ENCODE data around the gene TMEM207.

The TMEM207 gene

GRCh38 chr3:190448256-190448655, 1.4 kb downstream of the TMEM207 start:
- peaks cover 15% of the 10 kb centered on the region for H3K4me1 ChIP-seq (ENCODE audit: low read length)
- H3K27me3 ChIP-seq (ENCODE audit: low read depth, low read length): no peaks in the 10 kb centered on the region
- no peaks in the 10 kb centered on the region for H3K36me3 ChIP-seq (replicated peaks; ENCODE audit: low read depth, low read length)
- H3K9ac ChIP-seq (ENCODE audit: low read length): no peak overlapping the region
- no peaks in the 10 kb centered on the region for H3K79me2 ChIP-seq (ENCODE audit: low read length)
- no peaks in the 10 kb centered on the region for H4K20me1 ChIP-seq (ENCODE audit: insufficient read depth, low read length)
- H2AFZ ChIP-seq (ENCODE audit: low read depth, low read length): no peak overlapping the region
- H3K27ac ChIP-seq (ENCODE audit: low read length): no peak overlapping the region
- H3K4me3 ChIP-seq (ENCODE audit: low read length): no peak overlapping the region
- TF ChIP-seq EZH2phosphoT487 (IDR thresholded peaks at IDR 0.05; ENCODE audit: low read depth): no peak
- no peak for TF ChIP-seq CTCF (IDR thresholded peaks at IDR 0.05; ENCODE audit: low read depth, low read length)
- H3K9me3 ChIP-seq (ENCODE audit: insufficient read depth, low read length): no peaks in the 10 kb centered on the region
- H3K4me2 ChIP-seq (ENCODE audit: low read length): no peak overlapping the region

DNA sequence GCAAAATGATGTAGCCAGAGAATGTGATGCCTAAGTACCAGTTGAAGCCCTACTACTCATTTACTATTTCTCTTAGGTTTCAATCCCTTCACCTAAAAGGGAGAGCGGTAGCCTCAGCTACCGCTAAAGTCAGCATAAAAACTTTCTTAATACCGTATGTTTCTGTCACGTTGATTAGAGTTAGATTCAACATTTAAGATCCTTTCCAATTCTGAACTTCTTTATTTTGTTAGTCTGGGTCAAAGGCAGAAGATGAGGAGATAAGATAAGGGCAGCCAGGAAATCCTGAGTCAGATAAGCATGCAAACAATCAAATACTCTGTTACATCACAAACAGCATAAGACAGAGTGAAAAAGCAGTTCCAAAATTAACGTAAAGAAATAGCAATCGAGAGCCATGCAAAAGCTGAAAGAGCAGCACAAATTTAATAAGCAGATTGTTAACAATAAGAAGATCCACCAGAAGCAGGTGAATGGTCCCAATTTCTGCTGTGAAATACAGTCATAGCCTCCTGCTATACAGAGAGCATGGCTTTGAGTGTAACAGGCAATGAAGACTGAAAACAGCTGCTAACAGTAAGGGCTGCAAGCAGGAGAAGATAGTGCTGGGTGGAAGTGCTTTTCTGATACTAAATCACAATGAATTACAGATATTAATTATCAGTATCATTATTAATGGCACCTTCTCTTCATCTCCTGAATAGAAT, 3.0 kb downstream of the TMEM207 start:
- H3K27ac ChIP-seq (ENCODE audit: low read length): no peak overlapping the region
- no peak overlapping the region for H3K4me2 ChIP-seq (ENCODE audit: low read length)
- peaks cover 15% of the 10 kb centered on the region for H3K4me1 ChIP-seq (ENCODE audit: low read length)
- H3K9ac ChIP-seq (ENCODE audit: low read length): no peak overlapping the region
- H4K20me1 ChIP-seq (ENCODE audit: insufficient read depth, low read length): no peaks in the 10 kb centered on the region
- H3K79me2 ChIP-seq (ENCODE audit: low read length): no peaks in the 10 kb centered on the region
- no peak overlapping the region for H2AFZ ChIP-seq (ENCODE audit: low read depth, low read length)
- H3K27me3 ChIP-seq (ENCODE audit: low read depth, low read length): no peaks in the 10 kb centered on the region
- TF ChIP-seq CTCF (IDR thresholded peaks at IDR 0.05; ENCODE audit: low read depth, low read length): no peak
- TF ChIP-seq EZH2phosphoT487 (IDR thresholded peaks at IDR 0.05; ENCODE audit: low read depth): no peak
- H3K36me3 ChIP-seq (replicated peaks; ENCODE audit: low read depth, low read length): no peaks in the 10 kb centered on the region
- H3K9me3 ChIP-seq (ENCODE audit: insufficient read depth, low read length): no peaks in the 10 kb centered on the region
- H3K4me3 ChIP-seq (ENCODE audit: low read length): no peak overlapping the region

- no peaks in the 10 kb centered on the region for H3K27me3 ChIP-seq (ENCODE audit: low read depth, low read length)
- no peaks in the 10 kb centered on the region for H3K79me2 ChIP-seq (ENCODE audit: low read length)
- H3K9me3 ChIP-seq (ENCODE audit: insufficient read depth, low read length): no peaks in the 10 kb centered on the region
- H3K4me3 ChIP-seq (ENCODE audit: low read length): no peak overlapping the region
- no peak overlapping the region for H3K27ac ChIP-seq (ENCODE audit: low read length)
- H3K4me2 ChIP-seq (ENCODE audit: low read length): no peak overlapping the region
- TF ChIP-seq CTCF (IDR thresholded peaks at IDR 0.05; ENCODE audit: low read depth, low read length): no peak
- no peak for TF ChIP-seq EZH2phosphoT487 (IDR thresholded peaks at IDR 0.05; ENCODE audit: low read depth)
- H2AFZ ChIP-seq (ENCODE audit: low read depth, low read length): no peak overlapping the region
- no peak overlapping the region for H3K9ac ChIP-seq (ENCODE audit: low read length)
- H3K4me1 ChIP-seq (ENCODE audit: low read length): peaks cover 12% of the 10 kb centered on the region
- no peaks in the 10 kb centered on the region for H3K36me3 ChIP-seq (replicated peaks; ENCODE audit: low read depth, low read length)
- no peaks in the 10 kb centered on the region for H4K20me1 ChIP-seq (ENCODE audit: insufficient read depth, low read length)
Observed at GRCh38 chr3:190444576-190445145, 5.0 kb downstream of the TMEM207 start.

DNA sequence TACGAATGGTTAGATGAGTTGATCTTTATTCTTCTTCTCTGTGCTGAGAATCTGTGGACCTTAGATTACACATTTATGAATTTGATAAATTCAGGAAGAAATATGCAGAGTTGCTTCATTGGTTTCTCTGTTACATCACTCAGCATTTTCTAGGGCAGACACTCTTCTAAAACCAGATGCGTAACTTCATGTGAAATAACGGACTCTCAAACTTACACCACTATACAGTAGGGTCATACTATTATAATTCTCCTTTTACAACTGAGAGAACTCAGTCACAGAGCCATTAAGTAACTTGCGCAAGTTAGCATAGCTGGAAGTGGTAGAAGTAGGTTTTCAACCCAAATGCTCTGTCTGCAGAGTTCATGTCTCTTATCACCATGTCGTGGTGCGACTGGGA, 5.7 kb downstream of the TMEM207 start:
- TF ChIP-seq CTCF (IDR thresholded peaks at IDR 0.05; ENCODE audit: low read depth, low read length): no peak
- no peak for TF ChIP-seq EZH2phosphoT487 (IDR thresholded peaks at IDR 0.05; ENCODE audit: low read depth)
- no peak overlapping the region for H3K27ac ChIP-seq (ENCODE audit: low read length)

More for the DNA sequence above, 5.7 kb downstream of the TMEM207 start:
- H3K9ac ChIP-seq (ENCODE audit: low read length): no peak overlapping the region
- H3K4me3 ChIP-seq (ENCODE audit: low read length): no peak overlapping the region
- no peaks in the 10 kb centered on the region for H3K79me2 ChIP-seq (ENCODE audit: low read length)
- no peaks in the 10 kb centered on the region for H4K20me1 ChIP-seq (ENCODE audit: insufficient read depth, low read length)
- no peaks in the 10 kb centered on the region for H3K27me3 ChIP-seq (ENCODE audit: low read depth, low read length)
- H3K36me3 ChIP-seq (replicated peaks; ENCODE audit: low read depth, low read length): no peaks in the 10 kb centered on the region
- H3K9me3 ChIP-seq (ENCODE audit: insufficient read depth, low read length): no peaks in the 10 kb centered on the region
- no peak overlapping the region for H2AFZ ChIP-seq (ENCODE audit: low read depth, low read length)
- peaks cover 6% of the 10 kb centered on the region for H3K4me1 ChIP-seq (ENCODE audit: low read length)
- no peak overlapping the region for H3K4me2 ChIP-seq (ENCODE audit: low read length)

All from OCI-LY3 (cell line).